ENCODE results near the gene MTCL1.

The MTCL1 gene

GRCh38 chr18:8810157-8810556 is 104.8 kb downstream of the MTCL1 start:
- DNase-seq (ENCODE audit: low read depth) = no peak

- no peak for DNase-seq (ENCODE audit: low read depth)
Observed at GRCh38 chr18:8811115-8811514, 105.8 kb downstream of the MTCL1 start.

GRCh38 chr18:8812631-8813030 is 107.3 kb downstream of the MTCL1 start:
- DNase-seq (ENCODE audit: low read depth) = no peak

- DNase-seq (ENCODE audit: low read depth) = no peak
Observed at GRCh38 chr18:8813611-8814010, 108.3 kb downstream of the MTCL1 start.

GRCh38 chr18:8814206-8814605 is 108.8 kb downstream of the MTCL1 start:
- no peak for DNase-seq (ENCODE audit: low read depth)

GRCh38 chr18:8816220-8816619 is 110.9 kb downstream of the MTCL1 start:
- no peak for DNase-seq (ENCODE audit: low read depth)

GRCh38 chr18:8816816-8817215 is 111.5 kb downstream of the MTCL1 start:
- no peak for DNase-seq (ENCODE audit: low read depth)

GRCh38 chr18:8818982-8819381 is 113.6 kb downstream of the MTCL1 start:
- DNase-seq (ENCODE audit: low read depth) = no peak

GRCh38 chr18:8820396-8821082 is 115.2 kb downstream of the MTCL1 start:
- no peak for DNase-seq (ENCODE audit: low read depth)

- no peak for DNase-seq (ENCODE audit: low read depth)
Observed at GRCh38 chr18:8821083-8821465, 115.7 kb downstream of the MTCL1 start.

- no peak for DNase-seq (ENCODE audit: low read depth)
Observed at GRCh38 chr18:8821531-8821930, 116.2 kb downstream of the MTCL1 start.

- no peak for DNase-seq (ENCODE audit: low read depth)
Observed at GRCh38 chr18:8822643-8823042, 117.3 kb downstream of the MTCL1 start.

GRCh38 chr18:8823530-8823929 is 118.2 kb downstream of the MTCL1 start:
- no peak for DNase-seq (ENCODE audit: low read depth)

- no peak for DNase-seq (ENCODE audit: low read depth)
Observed at GRCh38 chr18:8824846-8825245, 119.5 kb downstream of the MTCL1 start.

- DNase-seq (ENCODE audit: low read depth) = no peak
Observed at GRCh38 chr18:8825273-8825672, 119.9 kb downstream of the MTCL1 start.

- DNase-seq (ENCODE audit: low read depth) = no peak
Observed at GRCh38 chr18:8825729-8826375, 120.5 kb downstream of the MTCL1 start.

- no peak for DNase-seq (ENCODE audit: low read depth)
Observed at GRCh38 chr18:8826514-8826913, 121.2 kb downstream of the MTCL1 start.

- DNase-seq (ENCODE audit: low read depth) = no peak
Observed at GRCh38 chr18:8826971-8827370, 121.6 kb downstream of the MTCL1 start.

GRCh38 chr18:8828300-8828699 is 122.9 kb downstream of the MTCL1 start:
- DNase-seq (ENCODE audit: low read depth) = no peak

GRCh38 chr18:8828798-8829197 is 123.4 kb downstream of the MTCL1 start:
- no peak for DNase-seq (ENCODE audit: low read depth)

GRCh38 chr18:8830067-8831060 is 125.0 kb downstream of the MTCL1 start:
- no peak for DNase-seq (ENCODE audit: low read depth)

GRCh38 chr18:8831112-8831511 is 125.8 kb downstream of the MTCL1 start:
- DNase-seq (ENCODE audit: low read depth) = no peak

- DNase-seq (ENCODE audit: low read depth) = no peak
Observed at GRCh38 chr18:8831531-8831930, 126.2 kb downstream of the MTCL1 start.

All from activated T-cell treated with anti-CD3 and anti-CD28 coated beads for 1 hour (primary cell).